ENCODE results near the gene POLD4.
A peak's percentile ranks its signal among the peaks of the same experiment; 100 is the strongest.
"Not testable (repeated sequence)": the region's sequence is repeated elsewhere in the genome, so short reads cannot be mapped to it uniquely, and the experiment has no call there.

POLD4 gene

DNA sequence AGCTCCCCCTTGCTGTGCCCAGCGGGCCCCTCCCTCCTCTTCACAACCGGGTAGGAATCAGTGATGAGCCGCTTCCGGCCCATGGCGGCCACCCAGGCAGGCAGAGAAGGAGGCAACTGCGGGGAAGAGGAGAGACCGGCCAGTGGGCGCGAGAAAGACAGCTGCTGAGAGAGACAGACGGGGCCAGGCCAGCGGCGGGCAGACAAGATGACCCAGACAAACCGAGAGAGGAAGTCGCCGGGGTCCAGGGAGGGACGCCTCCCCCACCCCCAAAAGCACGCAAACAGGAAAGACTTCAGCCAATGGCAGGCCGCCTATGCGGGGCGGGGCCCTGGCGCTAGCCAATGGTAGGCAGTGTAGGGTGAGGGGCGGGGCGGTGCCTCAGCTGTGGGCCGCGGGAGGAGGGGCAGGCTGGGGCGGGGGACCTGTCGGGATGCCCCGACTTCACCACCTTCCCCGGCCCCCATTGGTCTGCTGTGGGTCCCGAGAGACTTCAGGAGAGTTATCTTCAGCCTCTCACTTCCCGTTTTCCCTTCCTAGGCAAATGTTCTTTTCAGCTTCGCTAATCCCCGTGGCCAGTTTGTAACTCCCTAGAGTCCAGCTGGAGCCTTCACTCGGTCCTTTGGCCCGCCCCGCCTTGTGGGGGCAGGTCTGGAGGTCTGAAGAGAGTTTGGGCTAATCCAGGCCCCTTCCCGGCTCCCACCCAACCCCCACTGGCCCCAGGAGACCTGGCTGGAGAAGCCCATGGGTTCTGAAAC is at the start of gene POLD4:
TSS of gene POLD4 (minus strand) at position 230 of the 758 bp plus-strand sequence. CDS start at position 83, 147 bp downstream.
- DNase-seq (ENCODE audit: low read depth in 2 of 2, low spot score in 1 of 2): peak; percentile 91 to 94

DNA sequence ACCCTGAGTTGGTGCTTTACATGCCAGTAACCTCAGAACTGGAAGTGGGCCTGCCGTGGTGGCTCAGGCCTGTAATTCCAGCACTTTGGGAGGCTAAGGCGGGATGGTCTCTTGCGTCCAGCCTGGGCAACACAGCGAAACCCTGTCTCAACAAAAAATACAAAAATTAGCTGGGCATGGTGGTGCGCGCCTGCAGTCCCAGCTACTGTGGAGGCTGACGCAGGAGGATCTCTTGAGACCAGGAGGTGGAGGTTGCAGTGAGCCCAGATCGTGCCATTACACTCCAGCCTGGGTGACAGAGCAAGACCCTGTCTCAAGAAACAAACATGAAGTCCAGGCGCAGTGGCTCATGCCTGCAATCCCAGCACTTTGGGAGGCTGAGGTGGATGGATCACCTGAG is 49.7 kb upstream of the POLD4 start:
- DNase-seq (ENCODE audit: low read depth in 2 of 2, low spot score in 1 of 2): not testable (repeated sequence)

DNA sequence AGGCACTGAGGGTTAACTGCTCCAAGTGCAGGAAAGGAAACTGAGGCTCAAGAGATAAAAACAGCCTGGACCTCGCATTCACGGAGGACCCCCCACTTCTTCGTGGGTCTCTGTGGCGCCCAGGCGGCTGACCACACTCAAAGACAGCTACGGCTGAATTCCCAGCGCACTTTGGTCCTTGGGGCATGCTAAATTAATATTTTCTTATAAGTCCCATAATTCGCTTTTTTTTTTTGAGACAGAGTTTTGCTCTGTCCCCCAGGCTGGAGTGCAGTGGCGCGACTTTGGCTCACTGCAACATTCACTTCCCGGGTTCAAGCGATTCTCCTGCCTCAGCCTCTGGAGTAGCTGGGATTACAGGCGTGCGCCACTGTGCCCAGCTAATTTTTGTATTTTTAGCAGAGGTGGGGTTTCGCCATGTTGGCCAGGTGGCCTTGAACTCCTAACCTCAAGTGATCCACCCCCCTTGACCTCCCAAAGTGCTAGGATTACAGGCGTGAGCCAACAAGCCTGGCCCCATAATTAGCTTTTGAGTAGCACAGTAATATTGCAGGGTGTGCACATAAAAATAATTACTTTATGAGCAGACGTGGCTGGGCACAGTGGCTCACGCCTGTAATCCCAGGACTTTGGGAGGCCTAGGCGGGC is 49.0 kb upstream of the POLD4 start:
- DNase-seq (ENCODE audit: low read depth in 2 of 2, low spot score in 1 of 2): not testable (repeated sequence)

DNA sequence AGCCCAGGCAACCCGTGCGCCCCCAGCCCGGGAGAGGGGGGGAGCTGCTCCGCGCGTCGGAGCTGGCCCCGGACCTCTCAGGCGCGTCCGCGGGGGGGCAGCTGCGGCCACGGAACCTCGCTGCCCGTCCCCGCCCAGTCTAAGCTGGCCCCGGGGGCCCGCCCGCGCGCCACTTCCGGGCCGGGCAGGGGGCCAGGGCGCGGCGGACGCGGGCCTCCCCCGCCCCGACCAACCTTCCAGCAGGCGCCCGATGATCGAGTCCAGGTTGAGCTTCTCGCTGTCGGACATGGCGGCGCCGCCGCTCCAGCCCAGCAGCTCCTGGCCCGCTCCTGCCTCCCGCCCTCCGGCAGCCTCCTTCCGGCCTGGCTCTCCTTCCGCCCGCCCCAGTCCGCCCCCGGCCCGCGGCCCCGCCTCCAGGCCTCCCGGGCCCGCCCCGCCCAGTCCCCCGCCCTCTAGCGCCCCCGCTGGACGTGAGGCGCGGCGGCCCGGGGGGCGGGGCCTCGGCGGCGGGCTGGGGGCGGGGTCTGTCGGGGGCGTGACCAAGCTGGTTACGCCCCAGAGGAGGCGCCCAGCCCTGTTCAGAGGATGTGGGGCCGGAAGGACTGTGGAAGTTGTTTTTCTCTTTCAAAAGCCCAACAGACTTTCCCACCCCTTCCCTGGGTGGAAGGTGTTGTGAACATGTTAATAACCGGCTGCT is 48.3 kb upstream of the POLD4 start, which contains the start of gene PPP1CA:
TSS of gene PPP1CA (minus strand) at position 364 of the 697 bp plus-strand sequence. CDS start at position 288, 76 bp downstream.
- DNase-seq (ENCODE audit: low read depth in 2 of 2, low spot score in 1 of 2): peak; percentile 81 to 89

DNA sequence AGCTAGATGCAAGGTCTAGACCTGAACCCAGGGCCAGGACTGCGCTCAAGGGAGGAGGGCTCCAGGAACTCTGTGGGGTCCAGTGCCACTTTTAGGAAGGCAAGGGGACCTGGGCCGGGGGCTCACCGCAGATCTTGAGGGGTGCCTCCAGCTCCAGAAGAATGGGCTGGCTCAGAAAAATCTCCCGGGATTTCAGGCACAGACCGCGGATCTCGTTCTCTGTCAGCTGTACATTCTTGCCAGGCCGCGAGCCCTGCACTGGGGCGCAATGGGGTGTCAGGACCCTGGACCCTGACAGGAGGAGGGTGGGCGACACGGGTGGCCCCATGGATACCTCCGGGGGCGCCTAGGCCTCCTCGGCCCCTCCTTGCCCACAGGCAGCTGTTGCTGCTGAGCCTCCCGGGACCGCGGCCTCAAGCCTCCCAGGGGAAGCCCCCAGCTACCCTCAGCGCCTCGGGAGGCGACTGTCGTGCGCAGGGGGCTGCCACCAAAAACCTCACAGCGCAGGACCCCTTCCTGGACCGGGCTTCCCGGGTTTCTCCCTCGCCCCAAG is 47.7 kb upstream of the POLD4 start:
- no peak for DNase-seq (ENCODE audit: low read depth in 2 of 2, low spot score in 1 of 2)

- no peak for DNase-seq (ENCODE audit: low read depth in 2 of 2, low spot score in 1 of 2)
These were observed 47.0 kb upstream of the POLD4 start for GRCh38 chr11:67400251-67400941.

DNA sequence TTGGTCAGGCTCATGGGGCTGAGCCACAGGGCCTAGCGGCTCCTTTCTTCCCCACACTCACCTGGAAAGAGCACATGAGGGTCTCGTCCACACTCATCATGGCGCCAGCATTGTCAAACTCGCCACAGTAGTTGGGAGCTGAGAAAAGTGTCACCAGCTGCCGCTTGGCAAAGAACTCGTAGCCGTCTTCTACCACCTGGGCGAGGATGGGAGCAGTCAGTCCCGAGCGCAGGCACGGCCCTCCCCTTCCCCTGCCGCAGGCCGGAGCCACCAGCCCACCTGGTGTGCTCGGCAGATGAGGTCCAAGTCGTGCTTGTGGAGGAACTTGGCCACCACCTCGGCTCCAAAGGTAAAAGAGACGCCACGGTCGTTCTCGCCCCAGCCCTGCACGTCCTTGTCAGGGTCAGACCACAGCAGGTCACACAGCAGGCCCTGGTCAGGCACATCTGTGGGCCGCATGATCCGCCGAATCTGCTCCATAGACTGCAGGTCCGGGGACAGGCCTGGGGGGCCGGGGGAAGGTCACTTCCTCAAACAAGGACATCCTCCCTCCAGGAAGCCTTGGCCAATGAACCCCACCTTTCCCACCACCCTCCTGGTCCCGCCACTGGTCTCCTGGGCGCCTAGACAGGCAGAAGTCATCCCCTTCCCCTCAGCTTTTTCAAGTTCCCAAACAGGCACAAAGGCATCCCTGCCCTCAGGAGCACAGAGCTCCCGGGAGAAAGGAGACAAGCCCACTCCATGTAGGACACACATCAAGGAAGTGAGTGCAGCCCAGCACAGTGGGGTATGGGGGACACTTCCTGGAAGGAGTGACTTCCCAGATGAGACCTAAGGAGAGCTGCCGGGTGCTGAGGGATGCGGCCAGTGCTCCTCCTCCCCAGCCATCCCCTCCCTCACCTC is 45.6 kb upstream of the POLD4 start:
- DNase-seq (ENCODE audit: low read depth in 2 of 2, low spot score in 1 of 2): no peak

GRCh38 chr11:67397986-67398660 is 44.8 kb upstream of the POLD4 start:
- no peak for DNase-seq (ENCODE audit: low read depth in 2 of 2, low spot score in 1 of 2)

- DNase-seq (ENCODE audit: low read depth in 2 of 2, low spot score in 1 of 2): no peak
These were observed 44.2 kb upstream of the POLD4 start for GRCh38 chr11:67397536-67397935.

GRCh38 chr11:67396587-67397389 is 43.4 kb upstream of the POLD4 start:
- DNase-seq (ENCODE audit: low read depth in 2 of 2, low spot score in 1 of 2): no peak

DNA sequence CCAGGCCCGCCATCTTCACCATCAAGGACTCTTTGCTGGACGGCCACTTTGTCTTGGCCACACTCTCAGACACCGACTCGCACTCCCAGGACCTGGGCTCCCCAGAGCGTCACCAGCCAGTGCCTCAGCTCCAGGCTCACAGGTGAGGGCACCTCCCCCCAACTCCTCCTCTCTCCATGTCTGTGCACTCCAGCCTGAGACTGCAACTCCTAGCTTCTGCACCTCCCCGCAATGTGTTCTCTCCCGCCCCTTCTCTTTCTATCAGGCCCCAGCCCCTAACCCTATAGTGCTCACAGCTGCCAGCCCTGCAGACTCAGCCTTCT is 42.9 kb upstream of the POLD4 start:
- no peak for DNase-seq (ENCODE audit: low read depth in 2 of 2, low spot score in 1 of 2)

DNA sequence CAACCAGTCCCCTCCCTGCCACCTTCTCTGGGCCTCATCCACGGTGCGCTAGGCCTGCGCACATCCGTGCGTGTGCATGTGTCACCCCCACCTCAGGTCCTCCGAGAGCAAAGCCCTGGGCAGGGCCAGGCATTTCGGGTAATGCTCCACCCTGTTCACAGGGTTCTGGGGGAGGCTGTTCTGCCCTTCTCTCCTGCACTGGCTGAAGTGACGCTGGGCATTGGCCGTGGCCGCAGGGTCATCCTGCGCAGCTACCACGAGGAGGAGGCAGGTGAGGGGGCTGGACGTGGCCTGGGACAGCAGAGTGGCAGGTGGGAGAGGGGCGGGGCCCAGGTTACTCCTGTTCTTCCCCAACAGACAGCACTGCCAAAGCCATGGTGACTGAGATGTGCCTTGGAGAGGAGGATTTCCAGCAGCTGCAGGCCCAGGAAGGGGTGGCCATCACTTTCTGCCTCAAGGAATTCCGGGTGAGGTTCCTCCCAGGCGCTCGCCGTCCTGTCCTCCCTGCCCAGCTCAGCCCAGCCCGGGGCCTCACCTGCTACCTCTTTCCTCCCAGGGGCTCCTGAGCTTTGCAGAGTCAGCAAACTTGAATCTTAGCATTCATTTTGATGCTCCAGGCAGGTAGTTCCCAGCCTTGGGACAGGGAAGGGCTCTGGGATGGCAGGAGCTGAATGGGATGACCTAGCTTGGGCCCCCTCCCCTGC is 42.4 kb upstream of the POLD4 start:
- no peak for DNase-seq (ENCODE audit: low read depth in 2 of 2, low spot score in 1 of 2)

DNA sequence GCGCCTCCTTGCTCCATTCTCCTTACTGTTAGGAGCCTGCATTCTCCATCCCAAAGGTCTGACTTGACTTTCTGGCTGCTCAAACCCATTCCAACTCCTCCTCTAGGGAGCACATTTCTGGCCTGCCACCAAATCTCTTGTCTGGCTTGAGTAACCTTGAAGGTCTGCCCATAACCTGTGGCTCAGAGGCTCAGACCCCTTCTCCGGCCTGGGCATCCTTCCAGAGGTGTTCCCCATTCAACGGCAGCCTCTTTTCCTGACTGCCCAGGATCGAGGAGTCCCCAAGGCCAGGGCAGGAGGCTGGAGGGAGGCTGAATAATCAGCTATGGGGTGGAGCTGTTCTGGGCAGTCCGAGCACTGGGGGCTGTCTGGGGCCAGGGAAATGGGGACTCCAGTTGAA is 40.6 kb upstream of the POLD4 start:
- no peak for DNase-seq (ENCODE audit: low read depth in 2 of 2, low spot score in 1 of 2)

DNA sequence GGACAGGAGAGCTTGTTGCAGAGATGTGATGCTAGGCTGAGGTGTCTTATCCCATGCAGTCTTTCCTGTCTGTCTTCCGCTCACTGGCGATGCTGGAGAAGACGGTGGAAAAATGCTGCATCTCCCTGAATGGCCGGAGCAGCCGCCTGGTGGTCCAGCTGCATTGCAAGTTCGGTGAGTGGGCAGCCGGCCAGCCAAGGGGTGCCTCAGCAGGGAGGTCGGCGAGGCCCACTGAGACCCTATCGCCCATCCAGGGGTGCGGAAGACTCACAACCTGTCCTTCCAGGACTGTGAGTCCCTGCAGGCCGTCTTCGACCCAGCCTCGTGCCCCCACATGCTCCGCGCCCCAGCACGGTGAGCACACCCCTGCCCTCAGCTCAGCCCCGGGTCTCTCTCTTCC is 40.1 kb upstream of the POLD4 start:
- DNase-seq (ENCODE audit: low read depth in 2 of 2, low spot score in 1 of 2): no peak

GRCh38 chr11:67392183-67392715 is 38.9 kb upstream of the POLD4 start:
- DNase-seq (ENCODE audit: low read depth in 2 of 2, low spot score in 1 of 2): no peak

DNA sequence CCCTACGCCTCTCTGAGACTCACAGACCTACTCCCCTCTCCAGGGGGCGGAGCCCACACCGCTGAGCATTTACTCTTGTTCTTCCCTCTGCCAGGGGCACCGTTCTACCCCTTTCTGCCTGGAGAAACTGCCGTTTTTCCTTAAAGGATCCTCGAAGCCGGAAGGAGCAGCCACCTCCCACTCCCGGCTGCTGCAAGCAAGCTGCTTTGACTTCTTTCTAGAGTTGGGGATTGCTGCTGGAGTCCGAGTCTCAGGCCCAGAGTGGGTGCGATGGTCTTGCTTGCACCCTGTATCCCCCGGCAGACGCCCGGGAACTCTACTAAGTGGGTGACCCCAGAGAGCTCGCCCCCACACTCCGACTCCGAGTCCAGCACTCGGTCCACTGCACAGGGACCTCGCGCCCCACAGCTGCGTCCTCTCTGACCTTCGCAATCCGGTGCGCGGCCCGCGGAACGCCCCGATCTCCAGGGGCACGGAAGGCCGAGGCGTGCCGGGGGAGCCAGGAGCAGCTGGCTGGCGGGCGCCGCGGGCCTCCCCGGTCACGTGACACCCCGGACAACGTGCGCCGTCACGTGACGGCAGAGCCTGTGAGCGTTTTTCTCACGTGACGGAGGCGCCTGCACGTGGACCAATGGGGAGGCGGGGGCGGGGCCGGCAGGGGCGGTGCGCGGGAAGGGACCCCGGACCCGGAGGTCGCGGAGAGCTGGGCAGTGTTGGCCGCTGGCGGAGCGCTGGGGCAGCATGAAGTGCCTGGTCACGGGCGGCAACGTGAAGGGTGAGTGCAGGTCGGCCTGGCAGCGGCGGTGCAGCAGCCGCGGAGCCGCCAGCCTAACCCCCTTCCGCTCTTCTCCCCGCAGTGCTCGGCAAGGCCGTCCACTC is 38.2 kb upstream of the POLD4 start, which contains the start of gene RAD9A:
TSS of gene RAD9A (plus strand) at position 683 of the 879 bp plus-strand sequence. CDS start at position 742, 59 bp downstream.
- peak; percentile 82 to 89 for DNase-seq (ENCODE audit: low read depth in 2 of 2, low spot score in 1 of 2)

GRCh38 chr11:67390947-67391303 is 37.6 kb upstream of the POLD4 start:
- DNase-seq (ENCODE audit: low read depth in 2 of 2, low spot score in 1 of 2): no peak

Measured in stimulated activated CD8-positive, alpha-beta memory T cell treated with anti-CD3 and anti-CD28 coated beads, Interleukin-4, amount 100 ng/mL, for 4 hours (primary cell).